CD4-positive, alpha-beta T cell (primary cell): ENCODE results near the gene POP7. TPM values are rescaled to one million over a fixed set of nuclear protein-coding genes. Genes with fewer than 3 reads are reported as not detected.
"Not testable (repeated sequence)": the region's sequence is repeated elsewhere in the genome, so short reads cannot be mapped to it uniquely, and the experiment has no call there.

Experiments used
- ATAC-seq: fragments of 200-7000 bp; cut with Tn5 transposase; one replicate; pipeline ENCODE4 v1.10.0; 2022; ENCODE audit warnings: mild to moderate bottlenecking; ENCODE audit not compliant: poor library complexity
- CTCF ChIA-PET: fragments of 350-600 bp; sonication (Branson Sonifier 250); formaldehyde crosslinking; loops from one replicate; lab custom pipeline; 2021; ENCODE audit warnings: antibody characterized with exemption, inconsistent platforms; lab: Charles Lee
- POLR2A ChIA-PET: fragments of 350-600 bp; sonication (Branson Sonifier 250); formaldehyde crosslinking; loops from one replicate; lab custom pipeline; 2021; ENCODE audit warnings: antibody characterized with exemption, inconsistent platforms; lab: Charles Lee
- DNase-seq, 14 experiments: peaks; one replicate each; pipeline ENCODE4 v3.0.0-alpha.2; 2013 to 2020; ENCODE audit warnings: mixed read lengths in 2 of 14
- H3K27ac ChIP-seq, 2 donors: one replicate each; pipeline versions ENCODE4 v1.5.1 to v1.7.0; 2013; ENCODE audit warnings: low read length in 2 of 2, low read depth in 1 of 2, mild to moderate bottlenecking in 1 of 2
- H3K27me3 ChIP-seq, 2 experiments: 1 replicate in 1 of 2; 2 replicates in 1 of 2; pipeline versions ENCODE4 v1.6.1 to v1.7.0; 2013; ENCODE audit warnings: low read length in 2 of 2, control low read depth in 1 of 2, mild to moderate bottlenecking in 1 of 2, moderate library complexity in 1 of 2; ENCODE audit not compliant: insufficient read depth in 2 of 2, control insufficient read depth in 1 of 2
- H3K36me3 ChIP-seq: one replicate; pipeline ENCODE4 v1.6.1; 2013; ENCODE audit warnings: low read length, control low read depth; ENCODE audit not compliant: insufficient read depth
- H3K4me1 ChIP-seq: one replicate; pipeline ENCODE4 v1.6.1; 2013; ENCODE audit warnings: low read length, control low read depth; ENCODE audit not compliant: insufficient read depth
- H3K4me3 ChIP-seq: one replicate; pipeline ENCODE4 v1.5.1; 2013; ENCODE audit warnings: mild to moderate bottlenecking, low read length, moderate library complexity
- H3K9me3 ChIP-seq, 2 experiments: 1 replicate in 1 of 2; 2 replicates in 1 of 2; pipeline versions ENCODE4 v1.6.1 to v1.7.0; 2013; ENCODE audit warnings: low read length in 2 of 2, mild to moderate bottlenecking in 2 of 2, control low read depth in 1 of 2, moderate library complexity in 1 of 2; ENCODE audit not compliant: control insufficient read depth in 1 of 2, insufficient read depth in 1 of 2
- H3K27ac Mint-ChIP-seq: one replicate; pipeline ENCODE4 v1.8.0; 2020; ENCODE audit warnings: mixed read lengths
- H3K27me3 Mint-ChIP-seq: one replicate; pipeline ENCODE4 v1.8.0; 2021; ENCODE audit warnings: mixed read lengths
- H3K36me3 Mint-ChIP-seq: one replicate; pipeline ENCODE4 v1.8.0; 2021; ENCODE audit warnings: low read depth, mixed read lengths
- H3K4me1 Mint-ChIP-seq: one replicate; pipeline ENCODE4 v1.8.0; 2021; ENCODE audit warnings: low read depth, mixed read lengths
- H3K4me3 Mint-ChIP-seq: one replicate; pipeline ENCODE4 v1.8.0; 2020; ENCODE audit warnings: mild to moderate bottlenecking, mixed read lengths
- H3K9me3 Mint-ChIP-seq: one replicate; pipeline ENCODE4 v1.8.0; 2020; ENCODE audit warnings: mixed read lengths
- CTCF ChIP-seq: fragments of 200-600 bp; IDR thresholded peaks from one replicate; pipeline ENCODE4 v1.8.0; 2022; ENCODE audit warnings: antibody characterized with exemption, mild to moderate bottlenecking
- intact Hi-C, 2 experiments: fragments of 100-400 bp; cut with DNase I in 1 of 2; cut with micrococcal nuclease in 1 of 2; formaldehyde crosslinking; loops; one replicate each; pipeline versions ENCODE4 v1.15.1 to v1.9.0; 2023 to 2025; cut with DNase I, micrococcal nuclease
- total RNA-seq, 174 experiments: library from RNA in 2 of 174; stranded (reverse) in 2 of 174; gene quantifications; one replicate each; pipeline ENCODE4 v1.2.3 and lab custom pipeline; 2021 to 2026

Gene POP7
- total RNA-seq, 2 experiments from 2014 or later: 7.4 to 7.5 TPM

GRCh38 chr7:100714725-100715124 is 8.8 kb downstream of the POP7 start:
- no peak for TF ChIP-seq CTCF
- Histone ChIP-seq H3K27me3 (peaks cover 6% of the 10 kb centered on the region in 2 experiments), H3K4me1 (no peaks in the 10 kb centered on the region), H3K36me3 (no peaks in the 10 kb centered on the region), H3K27ac (no peak overlapping the region), H3K4me3 (no peak overlapping the region), H3K9me3 (peaks cover 0 to 14% of the 10 kb centered on the region in 2 experiments)
- Mint-ChIP-seq H3K4me3 (no peak overlapping the region), H3K9me3 (peaks cover 5% of the 10 kb centered on the region), H3K27me3 (peaks cover 18% of the 10 kb centered on the region), H3K36me3 (no peaks in the 10 kb centered on the region), H3K4me1 (no peaks in the 10 kb centered on the region), H3K27ac (no peak overlapping the region)
- POLR2A ChIA-PET: no interaction called here
- intact Hi-C loops: no loop called here
- DNase-seq: no peak
- no peak for ATAC-seq
- CTCF ChIA-PET: no interaction called here

GRCh38 chr7:100717073-100717472 is 11.2 kb downstream of the POP7 start:
- POLR2A ChIA-PET, H3K36me3 Mint-ChIP-seq, H3K4me1 ChIP-seq, H3K4me3 ChIP-seq, H3K27ac ChIP-seq, H3K27ac Mint-ChIP-seq, intact Hi-C loops, ATAC-seq, H3K4me1 Mint-ChIP-seq, H3K4me3 Mint-ChIP-seq, H3K9me3 Mint-ChIP-seq, DNase-seq, H3K36me3 ChIP-seq: not testable (repeated sequence)
- H3K27me3 ChIP-seq: peaks cover 17 to 29% of the 10 kb centered on the region in 2 experiments
- peaks cover 35% of the 10 kb centered on the region for H3K27me3 Mint-ChIP-seq
- CTCF ChIA-PET: interaction anchor here (0.9 kb wide), 1 partner anchor 48 kb away, joined by 3 read pairs; no protein-coding TSS in a partner anchor
- peaks cover 0 to 25% of the 10 kb centered on the region in 2 experiments for H3K9me3 ChIP-seq

GRCh38 chr7:100719523-100720278 is 13.8 kb downstream of the POP7 start:
- ChIA-PET POLR2A (no interaction called here), CTCF (no interaction called here)
- TF ChIP-seq CTCF: no peak
- intact Hi-C loops: no loop called here
- H3K9me3 Mint-ChIP-seq: peaks cover 5% of the 10 kb centered on the region
- H3K27me3 ChIP-seq: peaks cover 17 to 46% of the 10 kb centered on the region in 2 experiments
- no peaks in the 10 kb centered on the region for H3K4me1 Mint-ChIP-seq
- H3K36me3 Mint-ChIP-seq: no peaks in the 10 kb centered on the region
- DNase-seq (no peak), ATAC-seq (no peak)
- no peak overlapping the region for H3K27ac Mint-ChIP-seq
- H3K27ac ChIP-seq: no peak overlapping the region
- H3K36me3 ChIP-seq: no peaks in the 10 kb centered on the region
- peaks cover 57% of the 10 kb centered on the region for H3K27me3 Mint-ChIP-seq
- H3K4me1 ChIP-seq: no peaks in the 10 kb centered on the region
- H3K9me3 ChIP-seq: peaks cover 0 to 25% of the 10 kb centered on the region in 2 experiments
- no peak overlapping the region for H3K4me3 Mint-ChIP-seq
- no peak overlapping the region for H3K4me3 ChIP-seq
